Heart left ventricle (tissue), 13 donors: Measurements from ENCODE around the gene STYX.

ENCODE experiments used
- POLR2A ChIP-seq, 2 donors: fragments of 450-650 bp; IDR thresholded peaks; one replicate each; pipeline ENCODE4 v1.6.1; 2017; ENCODE audit warnings: antibody characterized with exemption in 2 of 2, mild to moderate bottlenecking in 2 of 2, moderate library complexity in 2 of 2
- TF ChIP-seq, protein P1 (sequence below), 12 donors: fragments of 200-600 bp; sonication (generic) in 4 of 12; IDR thresholded peaks; one replicate each; pipeline versions ENCODE4 v1.5.0 to v1.8.0; 2018 to 2022; ENCODE audit warnings: antibody characterized with exemption in 12 of 12, mild to moderate bottlenecking in 5 of 12
- donor health status: ischemic (EF 13 %, LVEDD 7.1; RV severe dilation, severe dysfunction).
- donor health status: DM: no; HTN: yes; CAD: no.
- donor health status: DM: no; HTN: no; CAD: no.
- donor health status: ischemic (EF 25% LVEDD 6.9; RV normal size, moderate dysfunction).
- donor health status: ischemic (EF 25% LVEDD 5.7; RV mildly dilated, moderate dysfunction).
- donor health status: ischemic (EF 35%, LVEDD 5.7; RV mildly dilated, moderate dysfunction).
- donor health status: nonischemic (EF 11% LVEDD 7.7; RV severe dilation, severe dysfunction).
- donor health status: DM: yes; HTN: yes; CAD: no.
- donor health status: PGD.
- donor health status: ischemic (EF 29% LVEDD 5.4; RV normal size, mild dysfunction).
- donor health status: nonischemic (EF 23%, LVEDD 6.1; RV moderate dilation, normal function).

DNA sequence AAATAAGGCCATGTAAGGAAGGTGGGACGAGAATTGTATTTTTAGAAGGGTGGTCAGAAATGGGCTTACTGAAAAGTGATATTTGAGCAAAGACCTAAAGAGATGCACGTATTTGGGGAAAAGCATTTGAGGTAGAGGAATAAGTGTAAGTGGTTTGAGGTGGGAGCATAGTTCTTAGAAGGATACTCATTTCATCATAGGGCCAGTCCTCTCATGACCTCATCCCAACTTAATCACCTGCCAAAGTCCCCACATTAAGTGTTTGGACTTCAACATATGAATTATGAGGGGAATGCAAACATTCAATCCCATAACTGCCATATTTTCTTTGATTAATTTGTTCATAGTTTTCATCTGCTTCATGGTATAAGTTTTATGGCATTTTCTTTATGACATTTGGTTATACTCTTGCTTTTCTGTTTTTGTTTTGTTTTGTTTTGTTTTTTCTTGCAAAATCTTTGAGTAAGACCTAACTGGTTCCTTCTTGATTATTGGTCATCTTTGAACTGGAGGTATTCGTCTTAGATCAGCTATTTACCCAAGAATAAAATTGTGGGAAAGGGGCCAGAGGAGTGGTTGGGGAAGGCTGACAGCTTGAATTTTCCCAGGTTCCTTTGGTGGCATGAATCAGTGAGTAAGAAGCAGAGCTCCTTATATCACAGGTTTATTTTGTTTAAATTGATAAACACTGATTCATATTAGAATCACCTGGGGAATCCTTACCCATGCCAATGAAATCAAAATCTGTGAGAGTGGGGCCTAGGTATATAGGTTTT lies 37.3 kb downstream of the STYX start:
- TF ChIP-seq, protein P1, sequence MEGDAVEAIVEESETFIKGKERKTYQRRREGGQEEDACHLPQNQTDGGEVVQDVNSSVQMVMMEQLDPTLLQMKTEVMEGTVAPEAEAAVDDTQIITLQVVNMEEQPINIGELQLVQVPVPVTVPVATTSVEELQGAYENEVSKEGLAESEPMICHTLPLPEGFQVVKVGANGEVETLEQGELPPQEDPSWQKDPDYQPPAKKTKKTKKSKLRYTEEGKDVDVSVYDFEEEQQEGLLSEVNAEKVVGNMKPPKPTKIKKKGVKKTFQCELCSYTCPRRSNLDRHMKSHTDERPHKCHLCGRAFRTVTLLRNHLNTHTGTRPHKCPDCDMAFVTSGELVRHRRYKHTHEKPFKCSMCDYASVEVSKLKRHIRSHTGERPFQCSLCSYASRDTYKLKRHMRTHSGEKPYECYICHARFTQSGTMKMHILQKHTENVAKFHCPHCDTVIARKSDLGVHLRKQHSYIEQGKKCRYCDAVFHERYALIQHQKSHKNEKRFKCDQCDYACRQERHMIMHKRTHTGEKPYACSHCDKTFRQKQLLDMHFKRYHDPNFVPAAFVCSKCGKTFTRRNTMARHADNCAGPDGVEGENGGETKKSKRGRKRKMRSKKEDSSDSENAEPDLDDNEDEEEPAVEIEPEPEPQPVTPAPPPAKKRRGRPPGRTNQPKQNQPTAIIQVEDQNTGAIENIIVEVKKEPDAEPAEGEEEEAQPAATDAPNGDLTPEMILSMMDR (IDR thresholded peaks at IDR 0.05) = no peak
- no peak for TF ChIP-seq POLR2A (IDR thresholded peaks at IDR 0.05)
